NCI-H446 (cell line): Measurements from ENCODE around the gene ATXN7L1.

ENCODE experiments used
- DNase-seq, 2 experiments: peaks; one replicate each; lab custom pipeline; 2025; lab: John Stamatoyannopoulos, UW

The ATXN7L1 gene

GRCh38 chr7:105876091-105876963, at the start of gene ATXN7L1:
Gene ATXN7L1 (minus strand): TSS chr7:105876599. CDS start chr7:105876558, 41 bp downstream.
- peak; percentile 83 to 96 for DNase-seq

GRCh38 chr7:105926131-105926530, 49.7 kb upstream of the ATXN7L1 start:
- DNase-seq: no peak

- DNase-seq: no peak
Measured at GRCh38 chr7:105924945-105925344, 48.5 kb upstream of the ATXN7L1 start.

GRCh38 chr7:105920766-105921165, 44.4 kb upstream of the ATXN7L1 start:
- DNase-seq: no peak

- DNase-seq: no peak
Measured at GRCh38 chr7:105917659-105918058, 41.3 kb upstream of the ATXN7L1 start.

- no peak for DNase-seq
Measured at GRCh38 chr7:105916603-105917002, 40.2 kb upstream of the ATXN7L1 start.

- DNase-seq: no peak
Measured at GRCh38 chr7:105913947-105914346, 37.5 kb upstream of the ATXN7L1 start.

GRCh38 chr7:105911961-105912575, 35.7 kb upstream of the ATXN7L1 start:
- no peak for DNase-seq

- no peak for DNase-seq
Measured at GRCh38 chr7:105910172-105910571, 33.8 kb upstream of the ATXN7L1 start.

- no peak for DNase-seq
Measured at GRCh38 chr7:105909742-105910141, 33.3 kb upstream of the ATXN7L1 start.

- DNase-seq: no peak
Measured at GRCh38 chr7:105907129-105907846, 30.9 kb upstream of the ATXN7L1 start.

- DNase-seq: peak; percentile 39 to 75
Measured at GRCh38 chr7:105906695-105907094, 30.3 kb upstream of the ATXN7L1 start.

GRCh38 chr7:105905910-105906568, 29.6 kb upstream of the ATXN7L1 start:
- no peak for DNase-seq

GRCh38 chr7:105905209-105905909, 29.0 kb upstream of the ATXN7L1 start:
- DNase-seq: no peak

GRCh38 chr7:105904064-105904463, 27.7 kb upstream of the ATXN7L1 start:
- DNase-seq: no peak

GRCh38 chr7:105902325-105902911, 26.0 kb upstream of the ATXN7L1 start:
- no peak for DNase-seq

GRCh38 chr7:105897999-105898398, 21.6 kb upstream of the ATXN7L1 start:
- DNase-seq: no peak

- peak; percentile 63 to 78 for DNase-seq
Measured at GRCh38 chr7:105896407-105896911, 20.1 kb upstream of the ATXN7L1 start.

GRCh38 chr7:105894131-105894530, 17.7 kb upstream of the ATXN7L1 start:
- DNase-seq: no peak

- DNase-seq: peak in 1 of 2 experiments; percentile 3
Measured at GRCh38 chr7:105892387-105892786, 16.0 kb upstream of the ATXN7L1 start.
